GM12872 (cell line): ENCODE measurements around the gene FGF3.

ENCODE experiments used
- CTCF ChIP-seq: IDR thresholded peaks from 3 replicates; pipeline ENCODE4 v1.5.1; 2011; ENCODE audit warnings: low read depth, mild to moderate bottlenecking, low read length, moderate library complexity; ENCODE audit not compliant: insufficient read depth

Gene FGF3

GRCh38 chr11:69808667-69809086 is 10.5 kb downstream of the FGF3 start:
- TF ChIP-seq CTCF, result no peak

- no peak for TF ChIP-seq CTCF
These were observed 12.0 kb downstream of the FGF3 start for GRCh38 chr11:69807106-69807815.

- TF ChIP-seq CTCF, result no peak
These were observed 14.3 kb downstream of the FGF3 start for GRCh38 chr11:69804769-69805508.

GRCh38 chr11:69803604-69804218 is 15.5 kb downstream of the FGF3 start:
- no peak for TF ChIP-seq CTCF

GRCh38 chr11:69803022-69803421 is 16.2 kb downstream of the FGF3 start:
- TF ChIP-seq CTCF, result no peak

GRCh38 chr11:69802590-69802989 is 16.6 kb downstream of the FGF3 start:
- TF ChIP-seq CTCF, result no peak

- peak; percentile 83 for TF ChIP-seq CTCF
These were observed 17.5 kb downstream of the FGF3 start for GRCh38 chr11:69801513-69802335.
